ENCODE results near the gene RUNX1. TPM values are rescaled to one million over a fixed set of nuclear protein-coding genes. Genes with fewer than 3 reads are reported as not detected.
"Not testable (repeated sequence)": the region's sequence is repeated elsewhere in the genome, so short reads cannot be mapped to it uniquely, and the experiment has no call there.

RUNX1 gene
- total RNA-seq, 1 donor from 2014 or later, result 92.1 TPM

DNA sequence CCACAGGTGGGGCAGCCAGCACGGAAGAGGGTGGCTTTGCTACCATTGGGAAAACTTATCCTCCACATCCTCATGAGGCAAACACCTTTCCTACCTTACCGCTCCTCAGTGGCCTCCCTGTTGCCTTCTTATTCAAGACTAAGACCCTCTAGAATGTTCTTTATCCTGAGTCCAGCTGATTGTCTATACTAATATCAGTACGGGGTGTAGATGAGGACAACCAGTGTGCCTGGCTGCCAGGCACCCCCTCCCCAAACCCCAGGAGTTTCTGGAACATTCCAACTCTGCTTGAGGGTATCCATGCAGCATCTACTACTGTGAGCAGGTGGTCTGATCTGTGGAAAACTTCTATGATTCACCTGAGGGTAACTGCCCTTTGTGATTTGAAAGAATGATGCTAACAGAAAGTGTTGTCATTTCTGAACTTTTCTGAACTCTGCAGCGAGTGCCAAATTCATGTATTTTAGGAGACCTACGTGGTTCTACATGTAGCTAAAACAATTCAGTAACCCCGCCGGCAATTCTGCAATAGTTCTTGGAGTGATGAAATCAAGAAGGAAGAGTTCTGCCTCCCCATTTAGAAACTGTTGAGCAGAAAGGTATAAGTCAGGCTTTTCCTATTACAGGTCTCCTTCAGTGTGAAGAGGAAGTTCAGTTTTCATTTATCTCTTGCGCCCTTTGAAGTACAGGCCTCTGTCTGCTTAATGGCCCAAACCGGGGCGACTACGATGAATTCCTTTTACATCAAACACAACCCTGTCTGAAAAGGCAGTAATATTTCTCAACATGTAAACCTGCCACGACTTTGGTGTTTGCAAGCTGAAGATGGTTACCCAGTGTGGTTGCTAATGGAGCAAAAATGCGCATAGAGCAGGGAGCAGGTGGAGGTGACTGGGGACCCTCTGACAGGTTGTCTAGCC, 80.4 kb downstream of the RUNX1 start:
- Mint-ChIP-seq H3K27ac (no peak overlapping the region), H3K9me3 (no peaks in the 10 kb centered on the region), H3K27me3 (no peaks in the 10 kb centered on the region), H3K4me1 (peaks cover 53% of the 10 kb centered on the region), H3K36me3 (ENCODE audit: low read depth) (peaks cover 44% of the 10 kb centered on the region), H3K4me3 (no peak overlapping the region)
- DNase-seq (no peak), ATAC-seq (ENCODE audit: low read depth) (no peak)
- ChIA-PET CTCF (no interaction called here), POLR2A (interaction anchor here (1.2 kb wide), 1 partner anchor 14 kb away, joined by 3 read pairs; no protein-coding TSS in a partner anchor)
- TF ChIP-seq, protein P1, sequence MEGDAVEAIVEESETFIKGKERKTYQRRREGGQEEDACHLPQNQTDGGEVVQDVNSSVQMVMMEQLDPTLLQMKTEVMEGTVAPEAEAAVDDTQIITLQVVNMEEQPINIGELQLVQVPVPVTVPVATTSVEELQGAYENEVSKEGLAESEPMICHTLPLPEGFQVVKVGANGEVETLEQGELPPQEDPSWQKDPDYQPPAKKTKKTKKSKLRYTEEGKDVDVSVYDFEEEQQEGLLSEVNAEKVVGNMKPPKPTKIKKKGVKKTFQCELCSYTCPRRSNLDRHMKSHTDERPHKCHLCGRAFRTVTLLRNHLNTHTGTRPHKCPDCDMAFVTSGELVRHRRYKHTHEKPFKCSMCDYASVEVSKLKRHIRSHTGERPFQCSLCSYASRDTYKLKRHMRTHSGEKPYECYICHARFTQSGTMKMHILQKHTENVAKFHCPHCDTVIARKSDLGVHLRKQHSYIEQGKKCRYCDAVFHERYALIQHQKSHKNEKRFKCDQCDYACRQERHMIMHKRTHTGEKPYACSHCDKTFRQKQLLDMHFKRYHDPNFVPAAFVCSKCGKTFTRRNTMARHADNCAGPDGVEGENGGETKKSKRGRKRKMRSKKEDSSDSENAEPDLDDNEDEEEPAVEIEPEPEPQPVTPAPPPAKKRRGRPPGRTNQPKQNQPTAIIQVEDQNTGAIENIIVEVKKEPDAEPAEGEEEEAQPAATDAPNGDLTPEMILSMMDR (IDR thresholded peaks at IDR 0.05), result no peak
- intact Hi-C loops (cut with micrococcal nuclease), result no loop called here

- H3K4me3 Mint-ChIP-seq, result no peak overlapping the region
- no peak overlapping the region for H3K27ac Mint-ChIP-seq
- no peaks in the 10 kb centered on the region for H3K9me3 Mint-ChIP-seq
- ATAC-seq (ENCODE audit: low read depth), result no peak
- H3K4me1 Mint-ChIP-seq, result peaks cover 46% of the 10 kb centered on the region
- TF ChIP-seq, protein P1 (IDR thresholded peaks at IDR 0.05), result no peak
- H3K27me3 Mint-ChIP-seq, result no peaks in the 10 kb centered on the region
- no peak for DNase-seq
- ChIA-PET POLR2A (interaction anchor here (1.2 kb wide), 1 partner anchor 13 kb away, joined by 3 read pairs; no protein-coding TSS in a partner anchor), CTCF (interaction anchor here (0.6 kb wide), 1 partner anchor 22 kb away, joined by 3 read pairs; no protein-coding TSS in a partner anchor)
- H3K36me3 Mint-ChIP-seq (ENCODE audit: low read depth), result peaks cover 53% of the 10 kb centered on the region
- intact Hi-C loops (cut with micrococcal nuclease), result no loop called here
These were observed 81.4 kb downstream of the RUNX1 start for GRCh38 chr21:34967509-34968289.

- CTCF ChIA-PET; intact Hi-C loops (cut with micrococcal nuclease): not testable (repeated sequence)
These were observed 82.2 kb downstream of the RUNX1 start for GRCh38 chr21:34966881-34967280.

GRCh38 chr21:34965200-34966174, 83.6 kb downstream of the RUNX1 start:
- ChIA-PET CTCF (no interaction called here), POLR2A (interaction anchor here (1.0 kb wide), 1 partner anchor 81 kb away, joined by 3 read pairs; no protein-coding TSS in a partner anchor)
- H3K4me1 Mint-ChIP-seq, result peaks cover 50% of the 10 kb centered on the region
- TF ChIP-seq, protein P1 (IDR thresholded peaks at IDR 0.05), result no peak
- intact Hi-C loops (cut with micrococcal nuclease), result no loop called here
- DNase-seq, result no peak
- no peak for ATAC-seq (ENCODE audit: low read depth)
- no peaks in the 10 kb centered on the region for H3K9me3 Mint-ChIP-seq
- no peak overlapping the region for H3K27ac Mint-ChIP-seq
- H3K4me3 Mint-ChIP-seq, result no peak overlapping the region
- peaks cover 56% of the 10 kb centered on the region for H3K36me3 Mint-ChIP-seq (ENCODE audit: low read depth)
- H3K27me3 Mint-ChIP-seq, result no peaks in the 10 kb centered on the region

More at GRCh38 chr21:34966881-34967280, 82.2 kb downstream of the RUNX1 start:
- POLR2A ChIA-PET; H3K9me3 Mint-ChIP-seq; ATAC-seq (ENCODE audit: low read depth); H3K27me3 Mint-ChIP-seq; H3K4me3 Mint-ChIP-seq; H3K27ac Mint-ChIP-seq; DNase-seq: not testable (repeated sequence)
- H3K4me1 Mint-ChIP-seq, result peaks cover 50% of the 10 kb centered on the region
- H3K36me3 Mint-ChIP-seq (ENCODE audit: low read depth), result peaks cover 55% of the 10 kb centered on the region

Measured in activated B cell treated with CpG ODN at 0.5 μM for 24 hours (primary cell).